GM19455 (cell line): Measurements from ENCODE around the gene LHCGR.
A peak's percentile ranks its signal among the peaks of the same experiment; 100 is the strongest.

Experiments
- ATAC-seq: cut with Tn5 transposase; IDR thresholded peaks from one replicate; pipeline ENCODE4 v1.9.1; 2021; ENCODE audit not compliant: unreplicated experiment

LHCGR gene

DNA sequence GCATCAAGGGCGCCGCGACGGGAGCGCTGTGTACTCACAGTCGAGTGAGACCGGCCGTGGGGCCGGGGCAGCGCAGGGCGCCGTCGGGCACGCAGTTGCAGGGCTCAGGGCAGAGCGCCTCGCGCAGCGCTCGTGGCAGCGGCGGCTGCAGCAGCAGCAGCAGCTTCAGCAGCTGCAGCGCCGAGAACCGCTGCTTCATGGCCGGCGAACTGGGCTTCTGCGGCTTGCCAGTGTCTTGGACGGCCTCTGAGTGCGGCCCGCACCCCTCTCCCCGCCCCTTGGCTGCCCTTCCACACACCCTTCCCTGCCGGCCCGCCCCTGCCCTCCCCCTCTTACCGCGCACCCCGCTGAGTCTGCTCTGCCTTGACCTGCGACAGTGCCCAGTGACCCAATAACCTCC, at the start of gene LHCGR:
LHCGR (minus strand) TSS at position 252 of the 400 bp plus-strand sequence; CDS start at position 199, 53 bp downstream.
- ATAC-seq: no peak

DNA sequence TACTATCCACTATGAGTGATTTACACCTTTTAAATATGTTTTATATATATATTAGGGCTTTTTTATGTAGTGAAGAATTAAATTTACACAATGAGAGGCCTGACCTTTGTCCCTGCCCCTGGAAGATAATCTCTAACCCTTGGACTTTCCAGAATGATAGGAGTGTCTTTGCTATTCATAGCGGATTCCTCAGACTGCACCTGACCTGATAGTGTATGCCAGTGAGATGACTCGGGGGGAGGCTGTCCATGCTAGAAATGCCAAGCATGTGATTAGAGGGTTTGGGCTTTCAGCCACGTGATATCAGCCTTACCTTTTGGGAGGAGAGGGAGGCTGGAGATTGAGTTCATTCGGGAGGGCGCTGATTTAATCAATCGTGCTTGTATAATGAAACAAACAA, 44.1 kb upstream of the LHCGR start:
- ATAC-seq: no peak

DNA sequence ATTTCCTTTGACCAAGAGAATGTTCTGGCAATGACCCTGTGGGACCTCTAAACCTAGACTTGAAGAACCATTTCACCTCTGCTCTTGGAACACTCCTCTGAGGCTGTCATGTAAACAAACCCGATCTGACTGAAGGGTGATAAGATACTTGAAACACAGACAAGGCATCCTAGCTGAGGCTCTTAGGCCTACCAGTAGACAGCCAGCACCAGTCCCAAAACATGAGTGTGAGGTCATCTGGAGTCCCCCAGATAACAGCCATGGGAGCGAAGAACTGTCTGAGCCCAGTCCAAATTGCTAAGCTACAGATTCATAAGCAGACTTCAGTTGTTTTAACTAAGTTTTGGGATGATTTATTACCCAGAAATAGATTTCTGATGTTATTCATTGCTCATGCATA, 39.5 kb upstream of the LHCGR start:
- ATAC-seq: no peak

DNA sequence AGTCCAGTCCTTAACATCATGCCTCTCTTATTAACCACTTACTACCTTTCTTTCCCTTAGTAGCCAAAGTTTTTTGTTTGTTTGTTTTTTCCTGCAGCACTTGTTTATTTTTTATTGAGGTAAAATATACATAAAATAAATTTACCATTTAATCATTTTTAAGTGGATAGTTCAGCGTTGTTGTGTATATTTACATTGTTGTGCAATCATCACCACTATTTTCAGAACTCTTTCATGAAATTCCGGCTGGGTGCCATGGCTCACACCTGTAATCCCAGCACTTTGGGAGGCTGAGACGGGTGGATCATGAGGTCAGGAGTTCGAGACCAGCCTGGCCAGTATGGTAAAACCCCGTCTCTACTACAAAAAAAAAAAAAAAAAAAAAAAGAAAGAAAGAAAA, 38.1 kb upstream of the LHCGR start:
- ATAC-seq: no peak

DNA sequence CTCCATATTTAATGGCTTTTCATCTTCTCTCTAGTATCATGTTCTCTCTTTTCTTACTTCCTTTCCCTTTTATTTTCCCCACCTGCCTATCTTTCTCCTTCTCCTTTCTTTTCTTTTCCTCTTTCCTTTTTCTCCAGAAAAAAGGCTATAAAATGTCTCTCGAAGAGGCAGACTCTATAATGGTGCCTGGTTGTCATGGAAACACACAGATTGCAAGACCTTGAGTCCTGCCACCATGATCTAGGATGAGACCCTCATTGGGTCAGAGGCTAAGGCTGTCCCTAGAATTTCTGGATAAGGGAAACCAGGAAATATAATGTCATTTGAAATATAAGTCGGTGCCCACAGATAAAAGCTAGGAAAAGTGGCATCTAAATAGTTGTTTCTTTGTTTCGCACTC, 36.5 kb upstream of the LHCGR start:
- ATAC-seq: no peak

DNA sequence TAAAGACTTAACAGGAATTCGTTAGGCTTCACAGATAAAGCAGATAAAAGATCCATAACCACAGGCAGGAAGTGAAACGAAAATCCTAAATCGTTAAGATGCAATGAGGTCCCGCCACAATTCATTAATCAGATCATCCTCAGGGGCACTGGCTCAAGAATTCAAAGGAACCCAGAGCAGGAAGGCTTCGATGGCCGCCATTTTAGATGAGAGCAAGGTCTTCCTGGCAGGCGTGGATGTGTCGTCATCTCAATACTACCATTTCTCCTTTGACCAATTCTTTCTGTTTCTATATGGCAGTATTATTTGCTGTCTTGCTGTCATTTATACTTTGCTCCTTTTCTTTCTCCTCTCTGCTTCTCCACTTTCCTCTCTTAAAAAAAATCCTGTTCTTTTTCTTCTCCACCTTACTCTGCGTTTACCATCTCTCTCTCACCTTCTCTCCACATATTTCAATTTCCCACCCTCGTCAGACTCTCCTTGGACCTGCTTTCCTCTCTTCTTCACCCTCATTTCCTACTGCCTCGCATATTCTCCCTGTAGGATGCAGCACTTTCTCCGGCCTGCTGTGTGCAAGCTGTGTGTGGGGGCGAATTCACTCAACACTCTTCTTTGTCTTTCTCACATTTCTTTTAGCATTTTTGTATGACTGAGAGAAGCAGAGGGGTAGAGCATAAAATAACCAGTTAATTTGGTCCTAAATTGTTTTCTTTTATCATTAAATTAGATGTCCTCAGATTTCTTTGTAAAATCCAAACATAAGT, 35.1 kb upstream of the LHCGR start:
- no peak for ATAC-seq

DNA sequence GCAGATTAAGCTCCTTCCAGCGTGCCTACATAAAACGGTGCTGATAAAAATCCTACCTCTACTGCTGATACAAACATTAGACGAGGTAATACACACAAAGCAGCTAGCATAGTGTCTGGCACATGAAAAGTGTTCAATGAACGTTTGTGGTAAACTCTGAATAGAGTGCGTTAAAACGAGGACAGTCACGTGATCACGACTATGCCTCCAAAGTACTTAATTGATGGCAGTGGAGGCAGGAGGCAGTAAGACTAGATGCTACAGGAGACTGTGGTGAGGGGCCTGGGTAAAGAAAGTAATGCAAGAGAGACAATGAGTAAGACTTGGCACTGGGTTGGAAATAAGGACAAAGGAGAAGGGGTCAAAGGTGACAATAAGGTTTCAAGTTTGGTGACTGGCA, 32.1 kb upstream of the LHCGR start:
- no peak for ATAC-seq

DNA sequence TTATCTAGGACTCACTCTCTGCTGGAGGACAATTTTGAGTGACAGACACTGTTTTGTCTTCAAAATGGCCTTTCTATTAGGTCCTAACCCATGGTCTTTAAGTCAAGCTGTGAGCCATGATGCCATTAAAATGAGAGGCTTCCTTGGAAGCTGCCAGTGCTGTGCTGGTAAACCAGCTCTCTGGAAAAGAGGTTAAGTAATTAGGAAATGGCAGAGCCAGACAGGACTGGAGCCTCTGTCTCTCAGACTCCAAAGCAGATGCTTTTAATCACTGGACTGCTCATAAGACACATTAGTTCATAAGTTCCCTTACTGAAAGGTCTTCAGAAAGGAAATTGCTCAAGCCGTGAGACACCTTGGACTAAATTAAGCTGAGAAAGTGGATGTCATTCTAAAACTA, 25.8 kb upstream of the LHCGR start:
- no peak for ATAC-seq

DNA sequence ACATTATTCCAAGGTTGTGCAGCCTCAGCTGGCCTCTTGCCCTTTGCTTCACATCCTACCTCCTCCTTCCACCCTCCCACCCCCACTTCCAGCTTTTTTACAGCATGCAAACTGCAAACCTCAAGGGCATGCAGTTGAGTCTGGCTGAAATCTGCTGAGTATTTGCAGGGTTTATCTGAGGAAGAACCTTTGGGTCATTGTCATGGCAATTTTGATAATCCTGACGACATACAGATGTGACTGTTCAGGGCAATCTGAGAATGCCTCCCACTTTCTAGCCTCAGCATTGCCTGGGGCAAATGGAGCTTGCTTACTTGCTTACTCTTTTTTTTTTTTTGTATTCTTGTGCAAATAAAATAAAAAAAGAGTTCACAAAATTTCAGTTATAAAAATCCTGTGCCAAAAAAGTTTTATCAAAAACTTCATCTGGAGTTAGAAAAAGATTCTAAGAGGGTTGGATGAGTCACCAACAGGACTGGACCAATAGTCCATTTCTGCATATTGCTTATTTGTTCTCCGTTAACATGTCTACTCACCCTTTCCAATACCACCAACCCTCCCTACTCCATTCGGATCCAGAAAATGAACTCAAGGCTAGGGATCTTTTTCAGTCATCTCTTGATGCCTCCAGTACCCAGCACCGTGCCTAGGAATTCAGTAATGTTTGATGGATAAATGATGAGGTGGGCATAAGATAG, 23.6 kb upstream of the LHCGR start:
- no peak for ATAC-seq

DNA sequence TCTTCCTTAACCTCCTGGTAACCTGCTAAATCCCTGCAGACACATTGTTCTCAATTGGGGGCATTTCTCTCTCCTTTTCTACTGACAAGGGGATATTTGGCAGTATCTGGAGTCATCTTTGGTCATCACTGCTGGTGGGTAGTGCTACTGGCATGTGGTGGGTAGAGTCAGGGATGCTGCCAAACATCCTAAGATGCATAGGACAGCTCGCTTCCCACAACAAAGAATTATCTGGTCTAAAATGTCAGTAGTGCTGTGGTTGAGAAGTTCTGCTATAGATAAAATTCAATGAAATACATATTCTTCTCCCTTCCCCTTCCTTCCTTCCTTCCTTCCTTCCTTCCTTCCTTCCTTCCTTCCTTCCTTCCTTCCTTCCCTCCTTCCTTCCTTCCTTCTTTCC, 18.7 kb upstream of the LHCGR start:
- ATAC-seq: no peak

DNA sequence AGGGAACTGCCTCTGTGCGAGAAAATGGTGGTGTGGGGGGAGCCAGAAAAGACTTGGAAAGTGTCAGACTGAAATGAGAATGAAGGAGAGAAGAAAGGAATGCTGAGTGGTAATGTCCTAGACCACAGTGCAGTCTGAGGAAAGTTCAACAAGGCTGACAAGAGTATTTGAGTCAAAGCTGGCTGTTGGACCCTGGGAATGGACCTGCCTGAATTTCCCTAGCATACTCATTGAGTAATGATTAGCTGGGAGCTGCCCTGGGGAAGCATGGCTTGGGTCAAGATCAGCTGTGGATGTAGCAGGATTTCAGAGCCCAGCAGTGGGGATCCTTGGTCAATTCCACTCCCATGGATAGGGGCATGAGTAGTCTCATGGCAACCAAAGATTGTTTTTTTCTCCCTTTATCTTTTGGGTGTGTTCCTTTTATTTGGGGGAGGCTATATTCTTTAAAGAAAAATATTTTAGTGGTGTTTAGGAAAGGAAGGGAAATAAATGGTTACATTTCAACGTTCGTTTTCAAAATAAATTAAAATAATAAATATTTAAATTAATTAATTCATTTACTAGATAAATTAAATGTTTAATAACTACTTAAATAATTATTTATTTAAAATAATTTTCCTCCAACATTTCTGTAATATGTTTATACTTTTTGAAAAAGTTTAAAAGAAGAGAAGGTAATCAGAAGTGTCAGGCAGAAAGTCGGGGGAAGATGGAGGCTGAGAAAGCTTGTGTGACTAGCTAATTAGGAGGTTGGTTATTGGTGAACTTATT, 15.9 kb upstream of the LHCGR start:
- ATAC-seq: no peak

DNA sequence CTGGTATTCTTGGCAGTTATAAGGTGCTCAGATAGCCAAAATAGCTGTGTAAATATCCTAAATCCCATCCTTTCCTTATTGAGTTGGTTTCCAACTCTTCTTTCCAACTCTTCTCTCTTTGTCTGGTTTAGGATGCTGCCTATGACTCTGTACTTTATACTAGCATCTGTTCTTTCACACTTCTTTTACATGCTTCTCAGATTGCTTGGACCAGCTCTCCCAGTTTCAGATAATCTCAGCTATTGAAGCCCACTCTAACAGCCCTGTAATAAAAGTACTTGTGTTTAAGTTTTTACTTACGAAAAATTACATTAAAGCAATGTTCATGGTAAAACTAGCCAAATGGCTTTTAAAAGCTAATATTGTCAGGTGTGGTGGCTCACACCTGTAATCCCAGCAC, 14.7 kb upstream of the LHCGR start:
- ATAC-seq: no peak

DNA sequence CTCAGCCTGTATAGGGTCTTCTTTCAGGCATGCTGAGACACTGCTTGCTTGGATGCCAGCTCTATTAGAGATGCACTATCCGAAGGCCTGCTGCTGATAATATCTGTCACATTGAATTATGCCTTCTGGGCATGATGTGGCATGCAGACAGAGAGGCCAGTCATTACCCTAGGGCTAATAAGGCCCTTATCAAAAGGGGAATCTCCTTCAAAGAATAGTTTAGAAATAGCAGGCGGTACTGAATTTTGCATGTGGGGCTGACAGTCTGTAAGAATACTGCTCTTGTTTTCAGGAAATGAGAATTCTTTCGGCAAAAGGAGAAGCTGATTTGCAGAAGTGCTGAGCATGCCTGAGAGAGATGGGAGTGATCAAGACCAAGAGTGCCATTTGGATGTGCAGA, 13.1 kb upstream of the LHCGR start:
- no peak for ATAC-seq

DNA sequence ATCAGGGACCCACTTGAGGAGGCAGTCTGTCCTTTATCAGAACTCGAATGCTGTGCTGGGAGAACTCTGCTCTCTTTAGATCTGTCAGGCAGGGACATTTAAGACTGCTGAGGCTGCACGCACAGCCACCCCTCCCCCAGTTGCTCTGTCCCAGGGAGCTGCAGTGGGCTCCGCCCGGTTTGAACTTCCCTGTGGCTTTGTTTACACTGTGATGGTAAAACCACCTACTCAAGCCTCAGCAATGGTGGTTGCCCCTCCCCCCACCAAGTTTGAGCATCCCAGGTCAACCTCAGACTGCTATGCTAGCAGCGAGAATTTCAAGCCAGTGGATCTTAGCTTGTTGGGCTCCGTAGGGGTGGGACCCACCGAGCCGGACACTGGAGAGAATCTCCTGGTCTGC, 11.8 kb upstream of the LHCGR start:
- no peak for ATAC-seq

DNA sequence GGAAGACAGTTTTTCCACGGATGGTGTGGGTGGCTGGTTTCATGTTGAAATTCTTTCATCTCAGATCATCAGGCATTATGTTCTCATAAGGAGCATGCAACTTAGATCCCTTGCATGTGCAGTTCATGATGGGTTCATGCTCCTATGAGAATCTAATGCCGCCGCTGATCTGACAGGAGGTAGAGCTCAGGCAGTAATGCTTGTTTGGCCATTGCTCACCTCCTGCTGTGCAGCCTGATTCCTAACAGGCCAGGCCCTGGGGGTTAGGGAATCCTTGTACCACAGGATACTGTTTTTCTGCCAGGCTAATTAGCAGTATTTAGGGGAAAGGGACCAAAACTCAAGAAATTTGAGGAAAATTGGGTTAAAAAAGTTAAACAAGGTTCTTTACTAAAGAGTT, 5.3 kb upstream of the LHCGR start:
- ATAC-seq: no peak

DNA sequence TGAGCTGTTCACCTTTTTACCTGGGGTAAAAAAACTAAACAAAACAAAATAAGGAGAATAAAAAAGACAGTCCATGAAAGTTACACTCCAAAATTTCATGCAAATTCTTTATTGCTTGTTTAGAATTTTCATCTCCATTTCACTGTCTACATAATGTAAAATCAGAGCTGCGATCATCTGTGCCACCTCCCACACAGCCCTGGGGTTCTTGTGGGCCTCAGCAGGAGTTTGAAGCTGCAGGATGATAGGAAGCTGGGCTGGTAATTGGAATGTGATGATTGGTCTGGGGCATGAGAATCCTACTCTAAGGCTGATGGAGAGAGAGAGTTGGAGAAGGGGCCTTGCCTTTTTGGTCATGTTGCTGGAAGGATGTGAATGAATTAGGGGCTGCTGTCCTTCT, 4.2 kb upstream of the LHCGR start:
- ATAC-seq: no peak

DNA sequence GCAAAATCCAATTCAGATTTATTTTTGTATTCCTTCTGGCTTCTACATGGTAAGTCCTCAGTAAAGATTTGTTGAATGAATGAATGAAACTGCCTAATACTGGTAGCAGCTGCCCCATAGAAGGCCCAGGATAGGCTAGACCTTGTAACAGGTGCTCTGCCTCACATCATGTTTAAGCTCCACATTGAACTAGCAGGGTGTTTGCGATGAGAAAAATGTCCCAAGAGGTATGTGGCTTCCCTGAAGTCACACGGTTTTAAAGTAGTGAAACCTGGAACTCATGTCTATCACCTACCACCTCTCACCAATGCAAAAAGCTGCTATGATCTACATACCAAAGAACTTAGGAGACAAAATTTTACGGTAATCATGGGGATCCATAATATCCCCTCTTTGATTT, 765 bp upstream of the LHCGR start:
- no peak for ATAC-seq

DNA sequence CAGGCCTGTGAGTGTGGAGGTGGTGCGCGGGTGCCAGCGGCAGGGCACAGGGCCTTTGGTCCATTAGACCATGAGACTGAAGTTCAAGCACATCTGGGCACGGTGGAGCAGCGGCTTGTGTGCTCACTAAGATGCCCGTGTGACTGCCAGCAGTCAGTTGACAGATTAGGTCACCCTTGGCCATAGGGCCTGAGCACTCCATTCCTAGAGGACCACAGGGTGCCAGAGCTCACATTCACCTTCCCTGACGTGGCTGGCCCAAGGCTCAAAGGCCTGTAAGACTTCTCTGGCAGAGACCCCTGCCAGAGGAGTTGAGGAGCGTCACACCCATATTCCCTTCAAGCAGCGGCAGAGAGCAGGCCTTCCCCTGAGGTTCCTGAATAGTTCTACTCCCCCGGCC, 650 bp downstream of the LHCGR start:
- ATAC-seq: no peak

DNA sequence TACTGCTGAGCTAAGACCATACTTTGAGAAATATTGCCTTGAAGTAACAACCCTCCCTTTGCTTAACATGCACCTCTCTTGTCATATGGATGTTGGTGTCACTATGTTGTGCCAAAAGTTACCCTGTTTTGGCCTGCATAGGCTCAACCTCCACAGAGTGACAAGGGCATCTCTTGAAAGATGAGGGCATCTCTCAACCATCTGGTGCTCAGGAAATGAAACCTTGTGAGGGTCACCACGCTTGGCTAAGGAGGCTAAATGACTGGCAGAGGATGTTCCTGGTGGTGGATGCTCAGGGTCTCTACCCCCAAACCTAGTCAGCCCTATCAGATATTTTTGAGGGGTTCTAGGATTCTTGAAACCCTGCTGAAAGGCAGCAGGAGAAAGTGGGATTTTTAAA, 2.3 kb downstream of the LHCGR start:
- ATAC-seq: no peak

DNA sequence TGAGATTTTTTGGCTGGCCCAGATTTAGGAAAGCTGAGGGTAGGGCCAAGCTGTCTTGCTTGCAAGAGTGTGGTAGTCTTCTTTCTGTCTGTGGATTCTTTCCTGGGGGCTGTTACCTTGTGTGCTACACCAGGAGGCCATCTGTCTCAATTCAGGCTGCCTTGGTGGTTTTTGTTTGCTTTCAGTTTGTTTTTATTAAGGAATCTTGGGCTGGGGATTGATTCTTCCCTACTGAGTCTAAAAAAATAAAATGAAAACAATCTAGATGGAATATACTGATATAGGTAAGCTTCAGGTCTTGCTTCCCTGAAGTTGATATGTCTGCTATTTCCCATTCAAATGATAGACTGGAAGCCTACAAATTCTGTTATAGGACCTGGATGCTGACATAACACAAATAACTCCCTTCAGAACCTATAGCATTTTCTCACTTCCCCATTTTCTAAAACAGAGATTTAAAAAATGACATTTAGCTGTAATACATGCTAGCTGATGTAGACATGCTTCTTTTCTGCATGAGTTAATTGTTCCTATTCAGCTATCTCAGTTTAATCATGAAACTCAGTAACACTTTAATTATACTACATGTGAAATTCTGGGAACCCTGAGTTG, 5.3 kb downstream of the LHCGR start:
- peak; percentile 66 for ATAC-seq

DNA sequence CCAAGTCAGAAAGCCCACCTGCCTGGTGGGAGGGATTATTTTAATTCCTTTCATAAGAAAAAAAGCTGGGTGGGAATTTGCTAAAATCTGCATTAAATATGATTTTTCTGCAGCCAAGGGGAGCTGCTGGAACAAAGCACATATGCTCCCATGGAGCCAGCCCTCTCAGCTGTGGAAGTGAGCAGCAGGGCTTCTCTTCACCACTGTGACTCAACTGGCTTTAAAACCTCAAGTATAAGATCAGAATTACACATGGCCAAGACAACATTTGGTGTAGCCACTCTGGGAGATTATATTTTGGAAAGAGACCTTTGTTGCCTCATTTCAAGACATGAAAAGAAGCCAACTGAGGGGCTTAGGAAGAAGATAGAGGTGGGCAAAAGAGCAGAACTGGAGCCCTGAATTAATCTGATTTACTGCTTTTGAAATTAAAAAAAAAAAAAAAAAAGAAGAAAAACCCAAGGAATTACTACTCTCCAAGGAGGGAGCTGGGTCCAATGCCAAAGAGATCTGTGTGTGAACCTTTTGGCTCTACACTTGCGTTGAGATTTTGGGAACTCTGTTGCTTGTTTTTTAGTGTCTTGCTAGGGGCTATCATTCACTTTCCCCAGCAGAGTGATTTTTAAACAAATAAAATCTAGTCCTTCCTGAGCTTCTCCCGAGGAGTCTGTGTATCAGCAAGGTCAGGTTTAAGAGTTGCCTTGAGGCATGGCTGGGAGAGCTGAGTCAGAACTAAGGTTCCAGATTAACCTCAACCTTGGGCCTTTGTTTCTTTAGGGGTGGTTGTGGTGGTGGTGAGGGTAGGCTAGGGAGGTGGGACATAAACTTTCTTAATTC, 6.0 kb downstream of the LHCGR start:
- peak; percentile 57 for ATAC-seq
